Mucosa of gallbladder (tissue), 1 donor: ENCODE data around the gene RETREG1. TPM values are rescaled to one million over a fixed set of nuclear protein-coding genes. Genes with fewer than 3 reads are reported as not detected.
A peak's percentile ranks its signal among the peaks of the same experiment; 100 is the strongest.
"Not testable (repeated sequence)": the region's sequence is repeated elsewhere in the genome, so short reads cannot be mapped to it uniquely, and the experiment has no call there.

ENCODE experiments used
- DNase-seq: peaks from one replicate; pipeline ENCODE4 v3.0.0-alpha.2; 2020; ENCODE audit warnings: low spot score
- total RNA-seq: library from RNA; stranded (reverse); gene quantifications from one replicate; pipeline ENCODE4 v1.2.1, GENCODE V29; 2021
- donor health status: DM: no; HTN: no; CAD: no.

The RETREG1 gene
- total RNA-seq, 1 donor from 2014 or later = 63.7 TPM

DNA sequence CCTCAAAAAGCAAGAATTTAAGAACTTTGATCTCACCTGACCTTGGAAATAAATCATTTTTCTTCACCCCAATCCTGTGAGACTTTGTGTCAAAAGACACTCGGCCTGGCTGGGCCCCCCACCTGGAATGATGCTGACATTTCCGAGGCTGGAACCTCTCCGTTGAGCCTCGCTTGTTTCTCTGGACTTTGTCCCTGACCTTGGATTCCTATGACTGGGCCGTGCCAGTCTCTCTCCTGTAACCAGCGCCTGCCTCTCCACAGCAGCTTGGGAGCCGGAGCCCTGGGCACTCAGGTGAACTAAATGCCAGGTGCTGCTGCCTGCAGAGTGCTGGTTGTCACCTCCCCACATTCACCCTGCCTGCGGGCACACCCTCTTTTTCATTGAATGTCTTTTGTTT lies 62.7 kb downstream of the RETREG1 start:
- DNase-seq = peak; percentile 64

DNA sequence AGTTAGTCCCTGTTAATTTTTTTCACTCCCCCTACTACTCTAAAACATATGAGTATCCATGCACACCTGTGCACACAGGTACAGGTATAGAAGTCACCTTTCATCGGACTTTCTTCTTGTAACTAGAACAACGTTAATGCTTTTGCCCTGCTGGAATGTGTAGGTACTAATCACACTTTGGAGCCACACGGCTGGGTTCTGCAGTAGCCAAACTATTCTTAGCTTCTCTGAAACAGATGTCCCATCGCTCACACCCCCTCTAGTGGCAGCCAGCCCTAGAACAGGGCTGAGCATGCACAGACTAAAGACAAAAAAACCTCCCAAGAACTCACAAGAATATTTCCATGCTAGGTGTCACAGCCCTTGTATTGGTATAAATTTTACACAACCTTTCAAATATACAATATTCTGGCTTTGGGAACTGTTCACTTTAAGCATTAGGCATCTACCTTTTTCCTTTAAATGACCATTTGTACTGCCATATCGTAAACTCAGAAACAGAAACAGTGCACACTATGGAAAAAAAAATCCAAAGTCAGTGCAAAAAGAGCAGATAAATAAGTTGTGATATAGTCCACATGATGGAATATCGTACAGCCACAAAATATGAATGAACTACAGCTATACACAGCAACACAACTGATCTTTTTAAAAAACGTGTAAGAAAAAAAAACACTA lies 64.0 kb downstream of the RETREG1 start:
- peak; percentile 80 for DNase-seq

DNA sequence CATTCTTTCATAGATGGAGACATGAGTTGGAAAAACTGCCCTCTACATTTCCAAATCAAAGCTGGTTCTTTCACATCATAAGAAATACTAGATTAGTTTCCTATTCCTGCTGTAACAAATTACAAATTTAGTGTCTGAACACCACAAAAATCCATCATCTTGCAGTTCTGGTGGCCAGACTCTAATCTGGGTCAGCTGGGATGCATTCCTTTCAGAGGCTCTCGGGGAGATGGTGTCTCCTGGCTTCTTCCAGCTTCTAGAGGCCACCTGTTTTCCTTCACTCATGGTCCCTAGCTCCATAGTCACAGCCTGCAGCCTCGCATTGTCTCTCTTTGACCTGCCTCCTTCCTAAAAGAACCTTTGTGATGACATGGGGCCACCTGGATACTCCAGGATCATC lies 65.2 kb downstream of the RETREG1 start:
- no peak for DNase-seq

DNA sequence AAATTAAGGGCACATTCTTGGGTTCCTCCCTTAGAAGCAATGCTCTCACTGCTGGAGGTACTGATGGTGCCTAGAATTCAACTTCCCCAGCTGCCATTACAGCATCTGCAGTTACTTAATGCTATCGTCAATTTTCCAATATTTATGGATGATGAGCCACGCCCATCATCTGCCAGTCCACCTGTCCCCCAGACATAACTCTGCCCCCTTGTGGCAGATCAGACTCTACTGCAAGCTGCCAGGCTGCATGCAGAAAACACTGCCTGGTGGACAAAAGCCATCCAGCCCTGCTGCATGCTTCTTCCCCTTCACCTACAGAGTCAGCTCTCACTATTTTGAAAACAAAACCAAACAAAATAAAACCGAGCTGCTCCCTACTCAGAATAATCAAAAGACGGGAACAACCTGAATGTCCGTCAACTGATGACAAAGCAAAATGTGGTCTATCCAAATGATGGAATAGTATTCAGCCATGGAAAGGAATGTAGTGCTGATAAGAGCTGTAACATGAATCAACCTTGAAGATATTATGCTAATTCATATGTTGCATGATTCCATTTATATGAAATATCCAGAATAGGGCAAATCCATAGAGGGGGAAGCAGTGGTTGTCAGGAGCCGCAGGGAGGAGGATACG lies 66.4 kb downstream of the RETREG1 start:
- DNase-seq = no peak

DNA sequence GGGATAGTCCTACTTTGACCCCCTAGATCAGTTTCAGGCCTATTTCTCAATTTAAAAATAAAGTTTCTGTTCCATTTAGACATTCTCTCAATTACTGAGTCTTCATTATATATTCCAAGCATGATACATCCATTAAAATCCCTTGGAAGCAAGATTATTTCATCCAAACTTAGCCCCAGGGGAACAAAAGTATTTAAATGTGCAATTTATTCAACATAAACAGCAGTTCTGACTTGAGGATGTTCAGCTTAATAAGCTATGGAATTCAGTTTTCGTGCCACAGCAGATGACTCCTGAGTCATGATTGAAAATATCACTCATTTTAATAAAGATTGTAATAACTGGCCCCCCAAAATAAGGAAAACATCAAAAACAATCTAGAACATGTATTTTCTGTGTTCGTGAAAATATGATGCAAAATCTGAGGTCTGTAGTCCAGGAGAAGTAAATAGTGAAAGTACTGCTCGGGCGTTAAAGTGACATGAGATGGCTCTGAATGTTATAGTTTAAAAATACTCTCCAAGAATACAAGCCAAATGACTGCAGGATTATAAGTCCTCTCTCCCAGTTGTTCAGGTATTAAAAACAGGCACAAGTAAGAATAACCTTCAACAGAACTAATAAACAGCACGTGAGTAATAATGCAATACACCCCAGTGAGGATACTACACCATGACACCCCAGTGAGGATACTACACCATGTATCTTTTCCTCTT lies 67.1 kb downstream of the RETREG1 start:
- no peak for DNase-seq

DNA sequence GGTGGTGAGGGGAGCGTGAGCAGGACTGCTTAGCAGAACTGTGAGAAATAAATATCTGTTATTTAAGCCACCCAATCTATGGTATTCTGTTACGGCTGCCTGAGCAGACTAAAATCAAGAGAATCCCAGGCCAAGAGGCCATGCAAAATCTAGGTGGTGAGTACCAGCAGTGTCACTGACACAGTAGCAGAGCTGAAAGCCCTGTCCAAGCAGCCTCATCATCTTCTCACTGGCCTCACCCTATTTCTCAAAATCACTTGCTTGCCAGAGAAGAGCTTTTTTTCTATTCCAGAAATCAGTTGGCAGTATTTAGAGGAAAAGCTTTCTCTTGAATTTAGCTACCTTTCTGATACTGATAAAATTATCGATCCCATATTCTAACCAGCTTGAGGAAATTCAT lies 68.0 kb downstream of the RETREG1 start:
- no peak for DNase-seq

DNA sequence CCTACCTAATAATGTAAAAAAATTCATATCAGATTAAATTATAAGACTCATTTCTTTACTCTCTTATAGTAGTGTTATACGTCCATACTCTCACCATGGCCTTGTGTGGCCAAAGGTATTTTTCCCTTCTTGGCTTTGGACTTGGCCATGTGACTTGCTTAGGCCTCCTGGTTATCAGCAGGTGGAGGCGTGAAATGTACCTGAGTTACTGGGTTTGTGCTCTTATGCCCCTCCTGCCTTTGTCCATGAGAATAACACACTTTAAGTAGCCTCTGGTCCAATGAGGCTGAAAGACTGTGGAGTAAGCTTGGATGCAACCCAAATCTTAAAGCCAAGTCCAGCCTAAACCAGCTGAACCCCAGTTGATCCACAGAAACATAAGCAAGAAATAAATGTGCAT lies 68.7 kb downstream of the RETREG1 start:
- peak; percentile 31 for DNase-seq

DNA sequence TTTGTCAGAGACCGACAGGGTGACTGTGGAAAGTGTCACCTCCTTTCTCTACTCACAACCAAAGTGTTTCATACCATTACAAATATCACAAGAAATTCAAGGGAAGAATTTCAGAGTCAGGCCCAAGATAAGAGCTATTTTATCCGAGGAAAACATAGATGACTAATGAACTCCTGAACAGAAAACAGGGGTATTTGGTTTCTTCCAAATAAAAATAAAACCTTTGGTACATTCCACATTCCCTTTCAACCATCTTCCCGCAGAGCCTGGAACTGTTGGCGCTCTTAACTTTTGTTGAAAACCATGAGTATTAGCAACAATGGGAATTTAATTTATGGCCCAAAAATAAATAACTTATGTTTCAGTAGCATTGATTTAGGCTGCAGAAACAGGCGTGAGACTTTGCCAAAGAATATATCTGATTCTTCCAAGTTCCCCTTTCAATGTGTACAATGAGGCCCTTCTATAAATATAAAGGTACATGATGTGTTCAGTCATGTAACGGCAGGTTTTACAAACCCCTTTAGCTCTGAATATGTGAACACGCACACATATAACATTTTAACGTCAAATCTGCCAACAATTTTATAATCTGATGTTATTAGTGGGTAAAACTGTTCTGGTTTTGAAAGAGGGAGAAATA lies 69.5 kb downstream of the RETREG1 start:
- no peak for DNase-seq

DNA sequence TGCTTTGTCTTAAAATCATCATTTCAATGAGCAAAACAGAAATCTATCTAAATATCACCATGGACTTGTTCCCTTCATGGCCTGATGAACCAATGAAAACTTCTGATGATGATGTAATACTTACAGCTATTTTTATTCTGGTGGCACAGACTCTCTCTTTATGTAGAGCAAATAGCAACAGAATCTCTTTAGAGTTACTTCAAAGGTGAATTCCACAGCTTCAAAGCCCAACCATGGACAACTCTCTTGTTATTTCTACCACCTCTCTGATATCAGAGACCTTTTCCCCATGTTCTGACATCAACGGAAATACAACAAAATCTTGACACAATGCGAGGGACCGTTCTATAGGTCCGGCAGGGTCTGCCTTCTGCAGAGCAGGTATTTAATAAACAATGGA lies 70.1 kb downstream of the RETREG1 start:
- no peak for DNase-seq

DNA sequence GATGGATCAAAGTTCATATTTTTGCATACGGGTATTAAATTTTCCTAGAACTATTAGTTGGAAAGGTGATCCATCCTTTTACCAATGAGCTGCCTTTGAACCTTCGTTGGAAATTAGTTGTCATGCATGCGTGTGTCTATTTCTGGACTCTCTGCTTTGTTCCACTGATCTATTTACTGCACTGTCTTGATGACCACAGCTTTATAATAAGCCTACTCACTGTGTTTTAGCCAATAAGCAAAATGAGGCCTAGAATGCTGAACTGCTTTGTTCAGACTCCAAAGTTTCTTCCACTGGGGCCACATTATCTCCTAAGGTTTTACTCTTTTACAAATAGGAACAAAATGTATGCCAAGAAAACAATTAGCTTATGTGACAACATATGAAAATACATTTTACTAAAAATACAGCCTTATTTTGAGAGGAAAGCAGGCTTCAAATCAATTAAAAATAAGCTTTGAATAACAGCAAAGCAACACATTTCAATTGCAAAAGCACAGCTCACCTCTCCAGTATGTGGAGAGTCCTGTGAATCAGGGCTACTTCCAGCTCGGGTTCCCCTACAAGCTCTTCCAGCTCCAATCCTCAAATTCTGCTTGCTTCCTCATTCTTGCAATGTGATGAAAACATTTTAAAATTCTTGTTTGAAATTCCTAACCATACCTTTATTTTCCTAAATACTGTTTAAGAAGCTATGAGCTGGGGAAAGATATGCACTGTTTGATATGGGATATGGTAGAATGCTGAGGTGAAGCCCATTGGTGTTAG lies 72.0 kb downstream of the RETREG1 start:
- DNase-seq = no peak

DNA sequence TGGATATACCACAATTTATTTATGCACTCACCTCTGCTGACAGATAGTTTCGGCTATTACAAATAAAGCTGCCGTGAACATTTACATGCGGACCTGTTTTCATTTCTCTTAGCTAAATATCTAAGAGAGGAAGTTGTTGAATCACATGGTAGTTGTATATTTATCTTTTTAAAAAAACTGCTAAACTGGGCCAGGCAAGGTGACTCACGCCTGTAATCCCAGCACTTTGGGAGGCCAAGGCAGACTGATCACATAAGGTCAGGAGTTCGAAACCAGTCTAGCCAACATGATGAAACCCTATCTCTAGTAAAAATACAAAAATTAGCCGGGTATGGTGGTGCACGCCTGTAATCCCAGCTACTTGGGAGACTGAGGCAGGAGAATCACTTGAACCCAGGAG lies 73.6 kb downstream of the RETREG1 start:
- not testable (repeated sequence) for DNase-seq

DNA sequence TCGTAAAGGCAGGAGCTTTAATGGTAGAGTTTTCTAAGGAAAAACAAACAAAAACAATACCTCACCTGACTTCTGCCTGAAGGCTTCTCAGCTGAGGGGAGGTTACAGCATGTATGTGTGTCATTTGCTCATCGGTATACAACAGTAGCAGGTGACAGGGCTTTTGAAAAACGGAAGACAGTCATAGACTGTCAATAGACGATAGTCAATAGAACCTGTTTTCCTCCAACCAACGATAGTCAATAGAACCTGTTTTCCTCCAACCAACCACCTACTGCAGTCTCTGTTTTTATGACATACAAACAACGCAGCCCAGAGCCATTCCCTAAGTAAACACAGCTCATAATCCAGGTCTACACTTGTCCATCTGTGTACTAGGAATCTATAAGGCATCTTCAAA lies 74.6 kb downstream of the RETREG1 start:
- no peak for DNase-seq

DNA sequence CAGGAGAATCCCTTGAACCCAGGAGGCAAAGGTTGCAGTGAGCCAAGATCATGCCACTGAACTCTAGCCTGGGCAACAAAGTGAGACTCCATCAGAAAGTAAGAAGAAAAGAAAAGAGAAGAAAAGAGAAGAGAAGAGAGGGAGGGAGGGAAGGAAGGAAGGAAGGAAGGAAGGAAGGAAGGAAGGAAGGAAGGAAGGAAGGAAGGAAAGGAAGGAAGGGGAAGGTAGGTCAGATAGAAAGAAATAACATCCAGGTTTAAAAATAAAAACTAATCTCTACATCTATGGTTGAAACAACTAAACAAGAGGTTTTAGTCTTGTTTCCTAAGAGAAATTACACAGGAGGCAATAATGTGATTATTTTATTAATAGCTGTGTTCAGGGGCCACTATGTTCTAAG lies 75.2 kb downstream of the RETREG1 start:
- not testable (repeated sequence) for DNase-seq

DNA sequence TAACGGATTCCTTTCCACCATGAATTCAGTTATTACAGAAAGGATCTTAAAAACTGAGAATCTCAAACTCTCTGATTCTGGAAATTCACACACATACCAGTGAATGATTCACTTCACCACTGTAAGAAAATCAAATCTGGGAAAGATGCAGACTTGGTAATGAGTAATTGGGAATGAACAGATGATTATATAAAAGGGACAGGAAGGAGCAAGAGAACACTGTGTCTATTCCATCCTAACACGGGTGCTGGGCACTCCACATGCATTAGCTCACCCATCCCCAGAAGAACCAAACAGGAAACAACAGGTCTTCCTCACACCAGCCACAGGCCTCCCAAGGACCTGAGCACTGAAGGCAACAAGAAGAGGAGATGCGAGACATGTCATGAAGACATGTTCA lies 76.4 kb downstream of the RETREG1 start:
- DNase-seq = no peak

DNA sequence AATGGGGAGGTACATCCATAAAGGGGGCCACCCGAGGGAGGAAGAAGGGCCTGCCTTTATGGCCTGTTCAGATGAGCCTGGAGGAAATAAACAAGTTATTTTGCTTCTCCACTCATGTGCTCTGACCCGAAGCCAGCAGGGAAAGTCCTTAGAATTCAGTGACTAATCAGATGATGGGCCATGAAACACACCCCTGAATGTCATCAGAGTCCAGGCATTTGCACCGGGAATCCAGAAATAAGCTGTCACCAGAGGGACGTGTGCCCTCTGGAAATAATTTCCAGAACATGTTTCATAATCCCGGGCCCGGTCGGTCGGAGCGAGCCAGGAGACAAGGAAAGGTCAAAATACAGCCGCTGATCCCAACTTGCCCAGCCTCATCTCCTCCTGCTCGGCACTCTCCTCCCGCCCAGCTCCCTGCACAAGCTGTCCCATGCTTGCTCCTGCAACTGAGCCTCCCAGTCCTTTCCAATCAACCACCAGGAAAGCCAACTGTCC lies 77.6 kb downstream of the RETREG1 start:
- peak; percentile 84 for DNase-seq

DNA sequence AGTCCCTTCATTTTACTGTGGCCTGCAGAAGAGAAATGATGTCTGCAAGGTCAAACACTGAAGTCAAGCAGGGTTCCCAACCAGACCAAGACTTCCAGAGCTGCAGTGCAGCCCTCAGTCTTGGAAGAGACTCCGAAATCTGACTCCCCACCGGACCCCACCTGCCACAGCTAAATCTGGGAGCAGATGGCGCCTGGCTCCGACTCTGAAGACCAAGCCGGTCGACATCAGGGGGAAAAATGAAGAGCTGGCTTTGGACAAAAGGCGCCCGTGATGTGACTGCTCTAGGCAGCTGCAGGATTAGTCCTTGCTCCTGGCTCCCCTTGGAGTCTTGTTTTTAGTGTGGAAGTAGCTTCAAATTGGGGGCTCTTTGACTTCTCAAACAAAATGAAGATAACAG lies 78.8 kb downstream of the RETREG1 start:
- no peak for DNase-seq

DNA sequence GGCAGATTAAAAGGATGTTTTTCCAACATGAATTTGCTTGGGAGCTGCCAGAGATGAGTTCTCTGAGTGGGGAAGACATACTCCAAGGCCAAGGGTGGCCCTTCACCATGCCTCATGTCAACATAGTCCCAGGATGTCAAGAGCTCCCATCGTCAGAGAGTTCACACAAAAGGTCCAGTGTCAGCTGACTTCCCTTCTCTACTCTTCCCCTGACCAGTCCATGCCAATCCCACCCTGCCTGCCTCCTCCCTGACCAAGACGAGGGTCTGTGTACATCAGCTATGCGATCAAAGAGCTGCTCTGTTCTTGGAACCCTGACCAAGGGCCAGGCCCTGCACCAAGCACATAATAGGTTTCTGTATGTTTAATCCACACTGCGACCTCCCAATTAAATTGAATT lies 80.0 kb downstream of the RETREG1 start:
- no peak for DNase-seq

DNA sequence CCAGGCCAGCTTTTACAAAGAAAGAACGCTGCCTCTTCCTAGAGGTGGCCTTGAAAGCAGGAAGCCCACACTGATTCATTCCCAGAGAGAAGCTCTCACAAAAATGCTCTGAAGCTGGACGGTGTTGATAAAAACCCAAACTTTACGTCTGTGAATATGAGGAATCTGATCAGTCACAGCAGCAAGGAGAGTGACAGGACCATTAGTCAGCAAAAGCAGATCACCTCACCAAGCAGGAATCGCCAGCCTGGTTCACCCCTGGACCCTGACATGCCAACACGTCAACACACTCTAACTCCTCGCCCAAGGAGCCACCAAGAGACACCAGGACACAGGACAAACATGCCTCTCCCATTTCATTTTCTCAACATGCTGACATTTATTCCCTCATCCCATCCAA lies 80.6 kb downstream of the RETREG1 start:
- peak; percentile 57 for DNase-seq

DNA sequence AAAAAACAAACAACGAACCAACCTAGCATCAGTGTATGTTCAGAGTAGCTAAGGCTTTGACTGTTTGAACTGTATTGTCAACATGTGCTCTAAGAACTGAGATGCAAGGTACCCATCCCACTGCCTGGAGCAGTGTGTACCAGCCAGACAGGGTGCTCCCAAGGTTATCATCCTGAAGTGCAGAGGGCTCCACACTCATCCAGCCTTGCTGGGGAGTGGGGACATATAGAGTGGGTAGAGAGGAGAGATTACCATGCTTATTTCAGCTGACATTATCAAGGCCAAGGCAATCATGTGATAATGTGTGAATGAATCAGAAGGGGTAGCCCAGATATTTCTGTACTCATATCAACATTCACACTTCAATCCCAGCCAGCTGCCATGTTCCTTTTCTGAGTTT lies 82.5 kb downstream of the RETREG1 start:
- DNase-seq = no peak

DNA sequence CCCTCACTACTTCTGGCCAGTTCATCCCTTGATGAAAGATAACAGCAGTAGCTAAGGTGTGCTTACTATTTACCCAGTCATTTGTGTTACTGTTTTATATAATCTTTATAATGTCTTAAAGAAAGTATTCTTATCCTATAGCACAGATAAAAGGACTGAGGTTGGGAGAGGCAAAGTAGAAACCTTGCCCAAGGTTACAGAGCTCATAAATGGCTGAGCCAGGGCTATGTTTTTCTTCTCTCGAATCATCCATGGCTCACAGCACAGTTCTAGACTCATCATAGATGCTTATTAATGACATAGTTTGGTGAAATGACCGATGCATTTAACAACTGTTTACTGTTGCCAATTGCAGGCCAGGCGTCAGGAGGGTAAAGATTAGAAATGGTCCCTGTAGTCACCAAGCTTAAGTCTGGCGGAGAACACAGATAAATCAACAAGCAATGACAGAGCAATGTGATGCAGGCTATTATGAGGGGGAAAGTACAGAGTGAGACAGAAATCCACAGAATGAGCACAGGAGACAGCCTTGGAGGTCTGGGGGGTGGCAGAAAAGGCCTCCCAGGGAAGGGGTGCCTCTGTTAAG lies 85.6 kb downstream of the RETREG1 start:
- no peak for DNase-seq

DNA sequence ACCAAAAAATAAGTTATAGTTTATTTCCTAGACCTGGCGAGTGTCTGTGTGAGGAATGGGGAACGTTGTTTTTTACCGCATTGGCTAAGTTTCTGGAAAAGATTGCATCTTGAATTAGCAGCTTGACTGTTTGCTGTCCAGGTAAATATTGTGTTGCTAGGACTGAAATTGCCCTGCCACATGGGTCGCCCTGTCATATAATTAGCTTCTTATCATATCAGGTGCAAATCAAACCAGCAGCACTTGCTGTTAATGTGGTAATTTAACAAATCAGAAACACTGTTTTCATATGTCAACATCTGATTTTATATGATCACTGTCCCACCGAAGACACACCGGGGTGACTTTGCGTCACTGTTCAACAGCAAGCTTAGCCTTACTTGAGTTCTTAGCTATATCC lies 87.5 kb downstream of the RETREG1 start:
- no peak for DNase-seq
